PC-9 (cell line): Measurements from ENCODE around the gene SCART1. TPM values are rescaled to one million over a fixed set of nuclear protein-coding genes. Genes with fewer than 3 reads are reported as not detected.
"Not testable (repeated sequence)": the region's sequence is repeated elsewhere in the genome, so short reads cannot be mapped to it uniquely, and the experiment has no call there.

Experiments
- BruUV-seq: library from RNA; stranded (reverse); fragments of 400-500 nt; replicated peaks from 2 replicates; lab custom pipeline; 2021; lab: Mats Ljungman, UMichigan
- CTCF ChIA-PET: fragments of 300-600 bp; sonication (Branson Sonifier 250); formaldehyde crosslinking; loops from one replicate; lab custom pipeline; 2022; ENCODE audit warnings: antibody characterized with exemption; lab: Charles Lee
- POLR2A ChIA-PET: fragments of 300-600 bp; sonication (Branson Sonifier 250); formaldehyde crosslinking; loops from one replicate; lab custom pipeline; 2022; ENCODE audit warnings: antibody characterized with exemption; ENCODE audit not compliant: unreplicated experiment; lab: Charles Lee
- DNase-seq, 2 experiments: peaks; one replicate each; pipeline versions ENCODE4 v3.0.0 to v3.0.0-alpha.2; 2015 to 2022; ENCODE audit warnings: mixed read lengths in 1 of 2
- H2AFZ ChIP-seq: fragments of 200-600 bp; sonication (generic); 2 replicates; pipeline ENCODE4 v1.8.1; 2017; ENCODE audit warnings: antibody characterized with exemption
- H3F3A ChIP-seq: fragments of 200-600 bp; sonication (generic); 2 replicates; pipeline ENCODE4 v1.8.1; 2017; ENCODE audit warnings: antibody characterized with exemption, mild to moderate bottlenecking, low read depth; ENCODE audit not compliant: insufficient read depth
- H3K27ac ChIP-seq: fragments of 200-600 bp; sonication (generic); 2 replicates; pipeline ENCODE4 v1.6.1; 2016; ENCODE audit warnings: mixed run types
- H3K27me3 ChIP-seq: fragments of 200-600 bp; sonication (generic); 2 replicates; pipeline ENCODE4 v1.6.1; 2016; ENCODE audit warnings: low read depth, mixed run types; ENCODE audit not compliant: insufficient read depth
- H3K36me3 ChIP-seq: fragments of 200-600 bp; sonication (generic); 2 replicates; pipeline ENCODE4 v1.6.1; 2016; ENCODE audit warnings: low read depth, mixed run types
- H3K4me1 ChIP-seq: fragments of 200-600 bp; sonication (generic); replicated peaks from 2 replicates; pipeline ENCODE4 v1.6.1; 2016; ENCODE audit warnings: mixed run types; ENCODE audit not compliant: insufficient read depth
- H3K4me2 ChIP-seq: fragments of 200-600 bp; sonication (generic); 2 replicates; pipeline ENCODE4 v1.6.1; 2017; ENCODE audit warnings: mixed run types
- H3K4me3 ChIP-seq: fragments of 200-600 bp; sonication (generic); 2 replicates; pipeline ENCODE4 v1.6.1; 2016; ENCODE audit warnings: mixed run types
- H3K79me2 ChIP-seq: fragments of 200-600 bp; sonication (generic); 2 replicates; pipeline ENCODE4 v1.6.1; 2017; ENCODE audit warnings: low read depth, mixed run types
- H3K9me2 ChIP-seq: fragments of 200-600 bp; sonication (generic); 2 replicates; pipeline ENCODE4 v1.8.1; 2017; ENCODE audit warnings: mild to moderate bottlenecking; ENCODE audit not compliant: insufficient read depth
- H3K9me3 ChIP-seq: fragments of 200-600 bp; sonication (generic); 2 replicates; pipeline ENCODE4 v1.8.1; 2016; ENCODE audit warnings: low read depth; ENCODE audit not compliant: insufficient read depth
- H4K20me1 ChIP-seq: fragments of 200-600 bp; sonication (generic); 2 replicates; pipeline ENCODE4 v1.8.1; 2017; ENCODE audit not compliant: insufficient read depth
- EZH2 ChIP-seq: fragments of 200-600 bp; sonication (generic); IDR thresholded peaks from 2 replicates; pipeline ENCODE4 v1.8.0; 2017; ENCODE audit warnings: antibody characterized with exemption, low read depth
- intact Hi-C: fragments of 100-400 bp; cut with micrococcal nuclease; formaldehyde crosslinking; loops from one replicate; pipeline ENCODE4 v1.10.0; 2022; ENCODE audit not compliant: unreplicated experiment
- total RNA-seq: library from RNA; stranded (reverse); gene quantifications from 2 replicates; pipeline ENCODE4 v1.2.3, GENCODE V29; 2021
- TF ChIP-seq, protein P1 (sequence below): fragments of 200-600 bp; sonication (generic); conservative IDR thresholded peaks from 2 replicates; pipeline ENCODE4 v1.6.1; 2017; ENCODE audit warnings: mixed run types, antibody characterized with exemption, mild to moderate bottlenecking, moderate library complexity

SCART1 gene
- total RNA-seq, 1 experiment from 2014 or later = 1.0 TPM

DNA sequence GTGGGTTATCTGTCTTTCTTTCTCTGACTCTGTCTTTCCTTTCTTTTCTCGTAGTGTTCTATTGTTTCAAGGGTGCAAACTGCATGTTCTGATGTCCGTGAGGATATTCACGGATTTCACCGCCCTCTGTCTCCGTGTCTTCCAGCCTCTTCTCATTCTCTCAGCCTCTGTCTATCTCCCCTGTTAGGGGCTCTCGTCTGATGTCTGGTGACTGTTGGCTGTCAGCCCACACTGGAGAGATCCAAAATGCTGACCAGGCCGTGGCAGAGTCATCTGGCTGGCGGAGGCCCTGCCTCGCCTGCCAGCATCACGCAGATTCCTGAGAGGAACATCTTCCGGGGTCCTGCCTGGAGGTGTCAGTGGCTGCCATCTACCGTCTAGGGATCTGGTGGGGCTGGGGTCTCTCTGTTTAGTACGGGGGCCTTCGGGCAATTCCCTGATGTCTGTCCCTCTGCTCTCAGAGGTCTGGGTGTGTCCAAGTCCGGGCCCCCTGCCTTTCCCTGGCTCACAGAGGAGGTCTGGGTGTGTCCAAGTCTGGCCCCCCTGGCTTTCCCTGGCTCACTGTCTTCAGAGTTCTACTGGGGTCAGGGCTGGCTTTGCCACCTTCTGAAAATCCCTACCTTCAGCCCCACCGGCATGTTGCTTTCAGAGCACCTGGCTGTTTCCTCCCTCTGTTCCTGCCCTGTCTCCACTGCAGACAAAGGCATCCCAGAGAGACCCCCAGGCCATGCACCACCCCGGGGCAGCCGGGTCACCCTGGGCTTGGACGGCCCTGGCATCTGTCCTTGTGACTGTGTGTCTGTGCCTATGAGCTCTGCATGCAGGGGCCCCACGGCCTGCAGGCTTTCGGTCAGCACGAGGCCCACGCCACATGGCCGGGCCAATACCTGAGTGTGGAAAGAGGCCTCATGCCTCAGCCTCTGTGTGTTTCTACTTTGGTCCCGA is 14.0 kb upstream of the SCART1 start:
- Histone ChIP-seq H3K79me2 (no peaks in the 10 kb centered on the region), H3K4me2 (no peak overlapping the region), H3K9me2 (no peaks in the 10 kb centered on the region), H3K9me3 (no peaks in the 10 kb centered on the region), H2AFZ (no peak overlapping the region), H3F3A (no peaks in the 10 kb centered on the region), H4K20me1 (no peaks in the 10 kb centered on the region), H3K4me1 (no peaks in the 10 kb centered on the region), H3K27ac (no peak overlapping the region), H3K36me3 (no peaks in the 10 kb centered on the region), H3K4me3 (no peak overlapping the region), H3K27me3 (no peaks in the 10 kb centered on the region)
- BruUV-seq = no TSS peak
- no peak for DNase-seq
- ChIA-PET CTCF (interaction anchor here (0.7 kb wide), 1 partner anchor 51 kb away, joined by 3 read pairs; no protein-coding TSS in a partner anchor), POLR2A (no interaction called here)
- TF ChIP-seq EZH2 = no peak
- TF ChIP-seq, protein P1, sequence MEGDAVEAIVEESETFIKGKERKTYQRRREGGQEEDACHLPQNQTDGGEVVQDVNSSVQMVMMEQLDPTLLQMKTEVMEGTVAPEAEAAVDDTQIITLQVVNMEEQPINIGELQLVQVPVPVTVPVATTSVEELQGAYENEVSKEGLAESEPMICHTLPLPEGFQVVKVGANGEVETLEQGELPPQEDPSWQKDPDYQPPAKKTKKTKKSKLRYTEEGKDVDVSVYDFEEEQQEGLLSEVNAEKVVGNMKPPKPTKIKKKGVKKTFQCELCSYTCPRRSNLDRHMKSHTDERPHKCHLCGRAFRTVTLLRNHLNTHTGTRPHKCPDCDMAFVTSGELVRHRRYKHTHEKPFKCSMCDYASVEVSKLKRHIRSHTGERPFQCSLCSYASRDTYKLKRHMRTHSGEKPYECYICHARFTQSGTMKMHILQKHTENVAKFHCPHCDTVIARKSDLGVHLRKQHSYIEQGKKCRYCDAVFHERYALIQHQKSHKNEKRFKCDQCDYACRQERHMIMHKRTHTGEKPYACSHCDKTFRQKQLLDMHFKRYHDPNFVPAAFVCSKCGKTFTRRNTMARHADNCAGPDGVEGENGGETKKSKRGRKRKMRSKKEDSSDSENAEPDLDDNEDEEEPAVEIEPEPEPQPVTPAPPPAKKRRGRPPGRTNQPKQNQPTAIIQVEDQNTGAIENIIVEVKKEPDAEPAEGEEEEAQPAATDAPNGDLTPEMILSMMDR = no peak
- intact Hi-C loops = loop anchor here (5.0 kb wide), 1 partner anchor 83 kb away; no protein-coding TSS in a partner anchor

GRCh38 chr10:133440633-133441285 is 13.0 kb upstream of the SCART1 start:
- H3K4me2 ChIP-seq = no peak overlapping the region
- no peaks in the 10 kb centered on the region for H3K79me2 ChIP-seq
- no peak overlapping the region for H2AFZ ChIP-seq
- no TSS peak for BruUV-seq
- H3K9me3 ChIP-seq = no peaks in the 10 kb centered on the region
- DNase-seq = no peak
- no peaks in the 10 kb centered on the region for H3K4me1 ChIP-seq
- intact Hi-C loops = no loop called here
- no peaks in the 10 kb centered on the region for H3K36me3 ChIP-seq
- H3K9me2 ChIP-seq = no peaks in the 10 kb centered on the region
- no peak overlapping the region for H3K27ac ChIP-seq
- H3K27me3 ChIP-seq = no peaks in the 10 kb centered on the region
- ChIA-PET POLR2A (no interaction called here), CTCF (no interaction called here)
- no peak for TF ChIP-seq EZH2
- TF ChIP-seq, protein P1 = no peak
- no peaks in the 10 kb centered on the region for H4K20me1 ChIP-seq
- no peak overlapping the region for H3K4me3 ChIP-seq
- H3F3A ChIP-seq = no peaks in the 10 kb centered on the region

DNA sequence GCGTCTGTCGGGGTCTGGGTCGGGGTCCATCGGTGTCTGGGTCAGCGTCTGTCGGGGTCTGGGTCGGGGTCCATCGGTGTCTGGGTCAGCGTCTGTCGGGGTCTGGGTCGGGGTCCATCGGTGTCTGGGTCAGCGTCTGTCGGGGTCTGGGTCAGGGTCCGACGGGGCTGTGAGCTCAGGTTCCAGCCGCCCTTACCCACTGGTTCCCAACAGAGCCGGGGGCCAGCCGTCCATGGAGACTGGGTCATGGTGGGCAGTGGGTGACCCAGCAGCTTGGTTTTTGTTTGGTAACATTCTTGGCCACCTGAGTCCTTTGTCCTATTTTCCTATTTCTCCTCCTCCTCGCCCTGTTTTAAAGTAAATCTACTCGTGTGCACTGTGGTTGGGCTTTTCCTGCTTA is 12.4 kb upstream of the SCART1 start:
- H3K27ac ChIP-seq, POLR2A ChIA-PET, DNase-seq, H3K9me2 ChIP-seq, H3K9me3 ChIP-seq, H3K79me2 ChIP-seq, H3K4me3 ChIP-seq, BruUV-seq, H3K27me3 ChIP-seq, H4K20me1 ChIP-seq, H3K36me3 ChIP-seq, H3K4me1 ChIP-seq, H3F3A ChIP-seq, CTCF ChIA-PET, H3K4me2 ChIP-seq, intact Hi-C loops, H2AFZ ChIP-seq: not testable (repeated sequence)
